Measurements from ENCODE around the gene RETREG3.

DNA sequence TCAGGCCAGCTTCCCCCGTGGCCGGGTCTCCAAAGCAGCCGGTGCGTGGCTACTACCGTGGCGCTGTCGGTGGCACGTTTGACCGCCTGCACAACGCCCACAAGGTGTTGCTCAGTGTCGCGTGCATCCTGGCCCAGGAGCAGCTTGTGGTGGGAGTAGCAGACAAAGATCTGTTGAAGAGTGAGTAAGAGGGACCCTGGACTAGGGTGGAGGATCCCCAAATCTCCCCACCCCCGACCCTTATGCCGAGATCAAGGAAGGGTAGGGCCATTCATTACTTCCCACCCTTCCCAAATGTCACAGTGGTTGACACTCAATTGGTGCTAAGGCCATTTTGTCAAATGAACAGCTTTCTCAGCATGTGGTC lies 46.0 kb downstream of the RETREG3 start:
- TF ChIP-seq GATA3 (IDR thresholded peaks at IDR 0.05; ENCODE audit: low read depth, low read length): no peak
- no peak for TF ChIP-seq GATA2 (IDR thresholded peaks at IDR 0.05; ENCODE audit: low read depth, low read length)

Data from SH-SY5Y (cell line).